WTC11 (cell line): ENCODE results near the gene CAPN1. TPM values are rescaled to one million over a fixed set of nuclear protein-coding genes. Genes with fewer than 3 reads are reported as not detected.

Experiments used
- ATAC-seq: fragments of 200-7000 bp; cut with Tn5 transposase; 2 replicates; pipeline ENCODE4 v1.10.0; 2021; ENCODE audit warnings: mild to moderate bottlenecking, moderate library complexity
- CTCF ChIA-PET: fragments of 300-600 bp; sonication (Branson Sonifier 250); formaldehyde crosslinking; loops from one replicate; lab custom pipeline; 2021; ENCODE audit warnings: antibody characterized with exemption; lab: Charles Lee
- POLR2A ChIA-PET: fragments of 350-600 bp; sonication (Branson Sonifier 250); formaldehyde crosslinking; loops from one replicate; lab custom pipeline; 2021; ENCODE audit warnings: antibody characterized with exemption; lab: Charles Lee
- DNase-seq: peaks from one replicate; pipeline ENCODE4 v3.0.0; 2021; ENCODE audit warnings: low spot score
- H3K27ac Mint-ChIP-seq: 2 replicates; pipeline ENCODE4 v1.8.0; 2021; ENCODE audit warnings: mixed read lengths
- H3K27me3 Mint-ChIP-seq: 2 replicates; pipeline ENCODE4 v1.8.0; 2021; ENCODE audit warnings: low read depth, mild to moderate bottlenecking, moderate library complexity, mixed read lengths
- H3K36me3 Mint-ChIP-seq: 2 replicates; pipeline ENCODE4 v1.8.0; 2021; ENCODE audit warnings: mixed read lengths
- H3K4me1 Mint-ChIP-seq: 2 replicates; pipeline ENCODE4 v1.8.0; 2022; ENCODE audit warnings: mixed read lengths
- H3K4me3 Mint-ChIP-seq: 2 replicates; pipeline ENCODE4 v1.8.0; 2021; ENCODE audit warnings: mild to moderate bottlenecking, moderate library complexity, mixed read lengths
- H3K9me3 Mint-ChIP-seq: 2 replicates; pipeline ENCODE4 v1.8.0; 2021; ENCODE audit warnings: mixed read lengths
- AFF4 ChIP-seq: sonication (generic); formaldehyde crosslinking; IDR thresholded peaks from 2 replicates; pipeline ENCODE4 v1.8.1; 2023; ENCODE audit warnings: mild to moderate bottlenecking, missing genetic modification reagents, borderline replicate concordance
- ARID4B ChIP-seq: sonication (generic); formaldehyde crosslinking; IDR thresholded peaks from 2 replicates; pipeline ENCODE4 v1.8.0; 2023; ENCODE audit warnings: missing genetic modification reagents, mild to moderate bottlenecking, borderline replicate concordance
- CREB1 ChIP-seq: sonication (generic); formaldehyde crosslinking; IDR thresholded peaks from 2 replicates; pipeline ENCODE4 v1.8.0; 2023; ENCODE audit warnings: mild to moderate bottlenecking, missing genetic modification reagents
- EMX1 ChIP-seq: fragments of 250-450 bp; sonication (Bioruptor Pico); IDR thresholded peaks from 2 replicates; pipeline ENCODE4 v1.8.0; 2021; ENCODE audit warnings: mild to moderate bottlenecking
- FOXK1 ChIP-seq: sonication (generic); formaldehyde crosslinking; IDR thresholded peaks from 2 replicates; pipeline ENCODE4 v1.8.0; 2022; ENCODE audit warnings: mild to moderate bottlenecking, moderate library complexity, missing genetic modification reagents
- GABPB1 ChIP-seq: sonication (generic); formaldehyde crosslinking; IDR thresholded peaks from 2 replicates; pipeline ENCODE4 v1.8.1; 2023; ENCODE audit warnings: mild to moderate bottlenecking, missing genetic modification reagents
- GTF2I ChIP-seq: fragments of 250-450 bp; sonication (Bioruptor Pico); conservative IDR thresholded peaks from 2 replicates; pipeline ENCODE4 v1.4.0; 2021; ENCODE audit warnings: mild to moderate bottlenecking
- JUN ChIP-seq: sonication (generic); formaldehyde crosslinking; IDR thresholded peaks from 2 replicates; pipeline ENCODE4 v1.8.0; 2023; ENCODE audit warnings: mild to moderate bottlenecking, missing genetic modification reagents
- NFATC4 ChIP-seq: fragments of 250-450 bp; sonication (Bioruptor Pico); IDR thresholded peaks from 2 replicates; pipeline ENCODE4 v1.9.0; 2021; ENCODE audit warnings: mild to moderate bottlenecking
- PREB ChIP-seq: sonication (generic); formaldehyde crosslinking; IDR thresholded peaks from 2 replicates; pipeline ENCODE4 v1.8.1; 2022; ENCODE audit warnings: mild to moderate bottlenecking, missing genetic modification reagents, moderate library complexity, borderline replicate concordance
- USF1 ChIP-seq: sonication (generic); formaldehyde crosslinking; IDR thresholded peaks from 2 replicates; pipeline ENCODE4 v1.8.0; 2022; ENCODE audit warnings: mild to moderate bottlenecking, missing genetic modification reagents
- USF2 ChIP-seq: sonication (generic); formaldehyde crosslinking; IDR thresholded peaks from 2 replicates; pipeline ENCODE4 v1.8.1; 2023; ENCODE audit warnings: mild to moderate bottlenecking, missing genetic modification reagents, moderate library complexity
- ZBTB43 ChIP-seq: sonication (generic); formaldehyde crosslinking; IDR thresholded peaks from 2 replicates; pipeline ENCODE4 v1.8.1; 2023; ENCODE audit warnings: mild to moderate bottlenecking, missing genetic modification reagents
- ZNF121 ChIP-seq: sonication (generic); formaldehyde crosslinking; IDR thresholded peaks from 2 replicates; pipeline ENCODE4 v1.8.0; 2023; ENCODE audit warnings: missing genetic modification reagents
- ZNF138 ChIP-seq: sonication (generic); formaldehyde crosslinking; conservative IDR thresholded peaks from 2 replicates; pipeline ENCODE4 v1.8.1; 2022; ENCODE audit warnings: mild to moderate bottlenecking, moderate library complexity, missing genetic modification reagents
- ZNF281 ChIP-seq: sonication (generic); formaldehyde crosslinking; IDR thresholded peaks from 2 replicates; pipeline ENCODE4 v1.8.0; 2023; ENCODE audit warnings: mild to moderate bottlenecking, missing genetic modification reagents
- ZNF423 ChIP-seq: fragments of 250-450 bp; sonication (Bioruptor Pico); IDR thresholded peaks from 2 replicates; pipeline ENCODE4 v2.1.2; 2022; ENCODE audit warnings: mild to moderate bottlenecking, moderate library complexity
- ZSCAN18 ChIP-seq: fragments of 250-450 bp; sonication (Bioruptor Pico); IDR thresholded peaks from 2 replicates; pipeline ENCODE4 v2.1.2; 2022; ENCODE audit warnings: mild to moderate bottlenecking, moderate library complexity
- total RNA-seq: library from RNA; stranded (reverse); gene quantifications from 3 replicates; pipeline ENCODE4 v1.2.3, GENCODE V29; 2021

CAPN1 gene
- total RNA-seq, 1 experiment from 2014 or later, result 257 TPM

GRCh38 chr11:65225279-65226102 lies 43.8 kb downstream of the CAPN1 start:
- Mint-ChIP-seq H3K27ac (peak overlapping the region; percentile 53), H3K4me3 (peak overlapping the region; percentile 81), H3K9me3 (peaks cover 11% of the 10 kb centered on the region), H3K36me3 (peaks cover 28% of the 10 kb centered on the region), H3K27me3 (no peaks in the 10 kb centered on the region; the same call in 1 of the 2 replicates), H3K4me1 (peaks cover 19% of the 10 kb centered on the region)
- ChIA-PET POLR2A (interaction anchor here (1.1 to 2.2 kb wide), 5 partner anchors 12 to 273 kb away, joined by 3 to 7 read pairs (median 6); partner anchors contain the start of gene MALAT1), CTCF (interaction anchor here (0.6 to 5.6 kb wide), 25 partner anchors 8 to 1293 kb away, joined by 3 to 138 read pairs (median 4); partner anchors contain the start of genes CAPN1, CDC42EP2, POLA2 and TM7SF2)
- peak; percentile 87 for ATAC-seq
- DNase-seq, result peak; percentile 73
- TF ChIP-seq AFF4 (CRISPR knock-in tag), result no peak
- no peak for TF ChIP-seq ZNF281 (CRISPR knock-in tag)
- TF ChIP-seq CREB1 (CRISPR knock-in tag), result no peak
- TF ChIP-seq GABPB1 (CRISPR knock-in tag), result 0 out of 2 replicates have a peak, but pooled peaks have one; percentile 11
- no peak for TF ChIP-seq USF2
- TF ChIP-seq NFATC4 (CRISPR knock-in tag), result no peak
- no peak for TF ChIP-seq ZSCAN18
- no peak for TF ChIP-seq ZNF138
- TF ChIP-seq FOXK1 (CRISPR knock-in tag), result peak; percentile 27; the same call in 1 of the 2 replicates
- TF ChIP-seq USF1, result no peak
- TF ChIP-seq ZBTB43 (CRISPR knock-in tag), result no peak
- no peak for TF ChIP-seq ZNF423
- no peak for TF ChIP-seq PREB (CRISPR knock-in tag)
- TF ChIP-seq EMX1 (CRISPR knock-in tag), result no peak
- no peak for TF ChIP-seq JUN
- 0 out of 2 replicates have a peak, but pooled peaks have one; percentile 22 for TF ChIP-seq ZNF121 (CRISPR knock-in tag)
- no peak for TF ChIP-seq GTF2I
- TF ChIP-seq ARID4B (CRISPR knock-in tag), result no peak
